Measurements from ENCODE around the gene GBE1. TPM values are rescaled to one million over a fixed set of nuclear protein-coding genes. Genes with fewer than 3 reads are reported as not detected.

GBE1 gene
- total and polyA plus RNA-seq, 10 of the 15 experiments (the other 5 are each of a cell fraction or from before 2014, with no cell fraction given) = 21.4 to 62.2 (median 41.5) TPM

GRCh38 chr3:81585937-81586336 lies 175.5 kb downstream of the GBE1 start:
- no peak overlapping the region for H3K4me3 ChIP-seq
- H3K9me3 ChIP-seq (replicated peaks; ENCODE audit: control insufficient read depth, insufficient read depth, low read length) = no peaks in the 10 kb centered on the region
- no peak for FAIRE-seq
- 97% methylated on average over 5 of the region's 5 CpGs for WGBS (ENCODE audit: insufficient coverage, insufficient replicate concordance, low lambda C conversion rate, missing lambda C conversion rate)
- no peak overlapping the region for H3K27ac ChIP-seq (ENCODE audit: control insufficient read depth, insufficient read depth)
- no peaks in the 10 kb centered on the region for H3K4me1 ChIP-seq (ENCODE audit: control insufficient read depth, insufficient read depth, low read length)
- BruUV-seq (replicated peaks) = no TSS peak
- no peaks in the 10 kb centered on the region for H3K27me3 ChIP-seq (replicated peaks in 1 of 2; ENCODE audit: control insufficient read depth in 2 of 2, insufficient read depth in 2 of 2, low read length in 1 of 2)
- H4K20me1 ChIP-seq (ENCODE audit: control insufficient read depth, insufficient read depth) = no peaks in the 10 kb centered on the region
- ChIA-PET CTCF (interaction anchor here (1.1 to 2.0 kb wide), 2 partner anchors 15 to 324 kb away, joined by 3 to 5 read pairs; no protein-coding TSS in a partner anchor), POLR2A (no interaction called here), SMC1A (ENCODE audit: uncharacterized antibody, unreplicated experiment) (interaction anchor here (0.6 to 1.8 kb wide), 4 partner anchors 8 to 562 kb away, joined by 3 to 5 read pairs (median 3); no protein-coding TSS in a partner anchor), RAD21 (ENCODE audit: unreplicated experiment) (no interaction called here)
- no peaks in the 10 kb centered on the region for H3K36me3 ChIP-seq (ENCODE audit: control insufficient read depth in 2 of 2, insufficient read depth in 2 of 2, low read length in 1 of 2)
- in situ Hi-C loops (cut with MboI) (no loop called here), intact Hi-C loops (cut with micrococcal nuclease; ENCODE audit: unreplicated experiment) (no loop called here)
- H2AFZ ChIP-seq (ENCODE audit: control insufficient read depth, low read depth, low read length) = no peak overlapping the region
- TF ChIP-seq, protein P1, sequence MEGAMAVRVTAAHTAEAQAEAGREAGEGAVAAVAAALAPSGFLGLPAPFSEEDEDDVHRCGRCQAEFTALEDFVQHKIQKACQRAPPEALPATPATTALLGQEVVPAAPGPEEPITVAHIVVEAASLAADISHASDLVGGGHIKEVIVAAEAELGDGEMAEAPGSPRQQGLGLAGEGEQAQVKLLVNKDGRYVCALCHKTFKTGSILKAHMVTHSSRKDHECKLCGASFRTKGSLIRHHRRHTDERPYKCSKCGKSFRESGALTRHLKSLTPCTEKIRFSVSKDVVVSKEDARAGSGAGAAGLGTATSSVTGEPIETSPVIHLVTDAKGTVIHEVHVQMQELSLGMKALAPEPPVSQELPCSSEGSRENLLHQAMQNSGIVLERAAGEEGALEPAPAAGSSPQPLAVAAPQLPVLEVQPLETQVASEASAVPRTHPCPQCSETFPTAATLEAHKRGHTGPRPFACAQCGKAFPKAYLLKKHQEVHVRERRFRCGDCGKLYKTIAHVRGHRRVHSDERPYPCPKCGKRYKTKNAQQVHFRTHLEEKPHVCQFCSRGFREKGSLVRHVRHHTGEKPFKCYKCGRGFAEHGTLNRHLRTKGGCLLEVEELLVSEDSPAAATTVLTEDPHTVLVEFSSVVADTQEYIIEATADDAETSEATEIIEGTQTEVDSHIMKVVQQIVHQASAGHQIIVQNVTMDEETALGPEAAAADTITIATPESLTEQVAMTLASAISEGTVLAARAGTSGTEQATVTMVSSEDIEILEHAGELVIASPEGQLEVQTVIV (IDR thresholded peaks at IDR 0.05; ENCODE audit: borderline replicate concordance, partially characterized antibody) = no peak
- no peak for TF ChIP-seq ZSCAN29 (IDR thresholded peaks at IDR 0.05)
- TF ChIP-seq, protein P2, sequence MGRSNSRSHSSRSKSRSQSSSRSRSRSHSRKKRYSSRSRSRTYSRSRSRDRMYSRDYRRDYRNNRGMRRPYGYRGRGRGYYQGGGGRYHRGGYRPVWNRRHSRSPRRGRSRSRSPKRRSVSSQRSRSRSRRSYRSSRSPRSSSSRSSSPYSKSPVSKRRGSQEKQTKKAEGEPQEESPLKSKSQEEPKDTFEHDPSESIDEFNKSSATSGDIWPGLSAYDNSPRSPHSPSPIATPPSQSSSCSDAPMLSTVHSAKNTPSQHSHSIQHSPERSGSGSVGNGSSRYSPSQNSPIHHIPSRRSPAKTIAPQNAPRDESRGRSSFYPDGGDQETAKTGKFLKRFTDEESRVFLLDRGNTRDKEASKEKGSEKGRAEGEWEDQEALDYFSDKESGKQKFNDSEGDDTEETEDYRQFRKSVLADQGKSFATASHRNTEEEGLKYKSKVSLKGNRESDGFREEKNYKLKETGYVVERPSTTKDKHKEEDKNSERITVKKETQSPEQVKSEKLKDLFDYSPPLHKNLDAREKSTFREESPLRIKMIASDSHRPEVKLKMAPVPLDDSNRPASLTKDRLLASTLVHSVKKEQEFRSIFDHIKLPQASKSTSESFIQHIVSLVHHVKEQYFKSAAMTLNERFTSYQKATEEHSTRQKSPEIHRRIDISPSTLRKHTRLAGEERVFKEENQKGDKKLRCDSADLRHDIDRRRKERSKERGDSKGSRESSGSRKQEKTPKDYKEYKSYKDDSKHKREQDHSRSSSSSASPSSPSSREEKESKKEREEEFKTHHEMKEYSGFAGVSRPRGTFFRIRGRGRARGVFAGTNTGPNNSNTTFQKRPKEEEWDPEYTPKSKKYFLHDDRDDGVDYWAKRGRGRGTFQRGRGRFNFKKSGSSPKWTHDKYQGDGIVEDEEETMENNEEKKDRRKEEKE (IDR thresholded peaks at IDR 0.05) = no peak
- TF ChIP-seq SREBF1 (IDR thresholded peaks at IDR 0.05; ENCODE audit: low read length) = no peak
- TF ChIP-seq TARDBP (IDR thresholded peaks at IDR 0.05; ENCODE audit: borderline replicate concordance) = no peak
- TF ChIP-seq STAT3 (IDR thresholded peaks at IDR 0.05; ENCODE audit: low read depth, low read length) = no peak
- no peak for TF ChIP-seq BMI1 (IDR thresholded peaks at IDR 0.05; ENCODE audit: borderline replicate concordance)
- TF ChIP-seq FOS (IDR thresholded peaks at IDR 0.05; ENCODE audit: borderline replicate concordance, extremely low read depth, insufficient read length) = no peak
- no peak for TF ChIP-seq EGR1 (IDR thresholded peaks at IDR 0.05; ENCODE audit: borderline replicate concordance in 1 of 2, low read depth in 2 of 2, low read length in 2 of 2)
- TF ChIP-seq RELA (IDR thresholded peaks at IDR 0.05; ENCODE audit: borderline replicate concordance, partially characterized antibody) = no peak
- no peak for TF ChIP-seq POU2F2 (IDR thresholded peaks at IDR 0.05; ENCODE audit: borderline replicate concordance, low read depth, low read length)
- TF ChIP-seq KAT2A (conservative IDR thresholded peaks at IDR 0.05; ENCODE audit: control insufficient read depth, low read depth, low read length) = no peak
- TF ChIP-seq NFYA (IDR thresholded peaks at IDR 0.05; ENCODE audit: borderline replicate concordance, low read depth, low read length) = no peak
- TF ChIP-seq BCL11A (IDR thresholded peaks at IDR 0.05; ENCODE audit: low read depth, low read length) = no peak
- TF ChIP-seq PML (IDR thresholded peaks at IDR 0.05; ENCODE audit: low read length) = no peak
- H3K79me2 ChIP-seq (ENCODE audit: control insufficient read depth, insufficient read depth, low read length) = no peaks in the 10 kb centered on the region
- no peak overlapping the region for H3K4me2 ChIP-seq (ENCODE audit: control insufficient read depth, insufficient read depth)
- ATAC-seq = no peak
- H3K9ac ChIP-seq (ENCODE audit: control insufficient read depth, insufficient read depth, low read length) = no peak overlapping the region
- DNase-seq (ENCODE audit: low read depth, low spot score) = no peak
